ENCODE results near the gene MCC. TPM values are rescaled to one million over a fixed set of nuclear protein-coding genes. Genes with fewer than 3 reads are reported as not detected.

The MCC gene
- total and polyA plus RNA-seq, 2 of the 4 experiments (the other 2 are of a cell fraction) = 5.0 to 20.6 TPM

- in situ Hi-C loops (cut with MboI; ENCODE audit: low sequenced_read_pairs) = no loop called here
- no peak overlapping the region for H3K4ac ChIP-seq (ENCODE audit: low read depth, low read length)
- H4K8ac ChIP-seq (ENCODE audit: low read depth in 2 of 2, low read length in 2 of 2) = no peak overlapping the region
- H3K9me3 ChIP-seq (ENCODE audit: control insufficient read depth, insufficient read depth, low read length) = no peaks in the 10 kb centered on the region
- H3K14ac ChIP-seq (replicated peaks; ENCODE audit: low read depth, low read length) = no peak overlapping the region
- ATAC-seq (ENCODE audit: low read depth) (no peak), DNase-seq (no peak)
- WGBS, 2 experiments (ENCODE audit: extremely low coverage in 2 of 2, insufficient read length in 1 of 2) = no CpG with 5 or more reads among the region's 14 CpGs
- no peak overlapping the region for H2AK5ac ChIP-seq (ENCODE audit: low read depth, low read length)
- no peak overlapping the region for H3K9ac ChIP-seq (ENCODE audit: low read depth, low read length)
- H3K18ac ChIP-seq (ENCODE audit: low read depth, low read length) = no peak overlapping the region
- ChIA-PET POLR2A (ENCODE audit: unreplicated experiment) (no interaction called here), CTCF (no interaction called here)
- H3K4me2 ChIP-seq (ENCODE audit: low read depth, low read length) = no peak overlapping the region
- H4K91ac ChIP-seq (ENCODE audit: insufficient read depth, low read depth, low read length) = no peak overlapping the region
- intact Hi-C loops (cut with micrococcal nuclease) = no loop called here
- peaks cover 16% of the 10 kb centered on the region for H3K4me1 ChIP-seq (ENCODE audit: control insufficient read depth, insufficient read depth, low read length)
- no peaks in the 10 kb centered on the region for H3K27me3 ChIP-seq (ENCODE audit: control insufficient read depth, insufficient read depth, low read length)
- H3K9me1 ChIP-seq (ENCODE audit: insufficient read depth, low read length) = peaks cover 7% of the 10 kb centered on the region; the same call in 1 of the 2 replicates
- H3K79me1 ChIP-seq (ENCODE audit: low read depth in 1 of 2, low read length in 2 of 2) = peaks cover 0 to 2% of the 10 kb centered on the region in 2 experiments; a peak in 1 of 4 replicates
- H4K20me1 ChIP-seq (ENCODE audit: insufficient read depth, low read length) = no peaks in the 10 kb centered on the region; the same call in 1 of the 2 replicates
- no peak overlapping the region for H3K56ac ChIP-seq (ENCODE audit: extremely low read depth, insufficient read depth, low read length)
- no peak overlapping the region for H2BK15ac ChIP-seq (ENCODE audit: low read depth, low read length)
- no peak overlapping the region for H2BK5ac ChIP-seq (ENCODE audit: low read depth, low read length, poor library complexity, severe bottlenecking)
- no peak overlapping the region for H2BK120ac ChIP-seq (ENCODE audit: low read depth, low read length)
- dilution Hi-C loops (cut with HindIII; ENCODE audit: low sequenced_read_pairs, unreplicated experiment) = no loop called here
- H3K23ac ChIP-seq (ENCODE audit: low read depth, low read length) = no peak overlapping the region
- H2BK20ac ChIP-seq (ENCODE audit: low read depth, low read length) = no peak overlapping the region
- no peak overlapping the region for H2AK9ac ChIP-seq (replicated peaks; ENCODE audit: low read depth, low read length, poor library complexity)
- H3K27ac ChIP-seq (ENCODE audit: insufficient read depth, low read length) = no peak overlapping the region
- H2AFZ ChIP-seq (replicated peaks; ENCODE audit: low read length, poor library complexity) = no peak overlapping the region
- TF ChIP-seq RCOR1 (IDR thresholded peaks at IDR 0.05; ENCODE audit: insufficient replicate concordance, low read length) = no peak
- no peak for TF ChIP-seq CHD1 (IDR thresholded peaks at IDR 0.05; ENCODE audit: low read depth, low read length)
- no peak for TF ChIP-seq SMC3 (IDR thresholded peaks at IDR 0.05; ENCODE audit: low read depth, low read length)
- TF ChIP-seq MAFK (IDR thresholded peaks at IDR 0.05; ENCODE audit: low read depth, low read length) = no peak
- no peak for TF ChIP-seq USF2 (IDR thresholded peaks at IDR 0.05; ENCODE audit: low read depth, low read length)
- no peak for TF ChIP-seq MAZ (IDR thresholded peaks at IDR 0.05; ENCODE audit: borderline replicate concordance, low read depth, low read length)
- no peak for TF ChIP-seq FOS (IDR thresholded peaks at IDR 0.05; ENCODE audit: low read depth, low read length)
- no peak for TF ChIP-seq NFE2L2 (IDR thresholded peaks at IDR 0.05; ENCODE audit: low read depth, low read length)
- TF ChIP-seq CEBPB (IDR thresholded peaks at IDR 0.05; ENCODE audit: low read depth, low read length) = no peak
- no peak for TF ChIP-seq ELK1 (IDR thresholded peaks at IDR 0.05; ENCODE audit: borderline replicate concordance, low read depth, low read length)
- TF ChIP-seq CTCF (conservative IDR thresholded peaks at IDR 0.05; ENCODE audit: low read depth, low read length) = no peak
- no peak for TF ChIP-seq MXI1 (IDR thresholded peaks at IDR 0.05; ENCODE audit: borderline replicate concordance, low read depth, low read length)
- no peak for TF ChIP-seq RFX5 (IDR thresholded peaks at IDR 0.05; ENCODE audit: low read depth, low read length)
- no peak for TF ChIP-seq POLR2A (IDR thresholded peaks at IDR 0.05; ENCODE audit: low read depth, low read length)
- TF ChIP-seq BHLHE40 (IDR thresholded peaks at IDR 0.05; ENCODE audit: low read depth, low read length) = no peak
- H3K36me3 ChIP-seq (ENCODE audit: control insufficient read depth, insufficient read depth, low read length) = peaks cover 43% of the 10 kb centered on the region
- no TSS peak for BruUV-seq (replicated peaks)
- H4K5ac ChIP-seq (ENCODE audit: low read depth, low read length) = no peak overlapping the region
- H3K4me3 ChIP-seq (ENCODE audit: insufficient read depth, low read depth, low read length) = no peak overlapping the region
These were observed 448.9 kb downstream of the MCC start for GRCh38 chr5:113039229-113039933.
